Activated CD4-positive, CD25-positive, alpha-beta regulatory T cell treated with anti-CD3 and anti-CD28 coated beads, Interleukin-2, amount 50 U/mL, for 72 hours (primary cell): ENCODE measurements around the gene CLDN6.
"Not testable (repeated sequence)": the region's sequence is repeated elsewhere in the genome, so short reads cannot be mapped to it uniquely, and the experiment has no call there.

Source experiments
- DNase-seq: peaks from one replicate; pipeline ENCODE4 v3.0.0; 2021

CLDN6 gene, protein sequence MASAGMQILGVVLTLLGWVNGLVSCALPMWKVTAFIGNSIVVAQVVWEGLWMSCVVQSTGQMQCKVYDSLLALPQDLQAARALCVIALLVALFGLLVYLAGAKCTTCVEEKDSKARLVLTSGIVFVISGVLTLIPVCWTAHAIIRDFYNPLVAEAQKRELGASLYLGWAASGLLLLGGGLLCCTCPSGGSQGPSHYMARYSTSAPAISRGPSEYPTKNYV

GRCh38 chr16:3017794-3018506 lies at the start of gene CLDN6:
CLDN6 (minus strand) TSS chr16:3018183; CDS start chr16:3016021, 2,162 bp downstream.
- DNase-seq: no peak

GRCh38 chr16:3066440-3066748 lies 48.4 kb upstream of the CLDN6 start:
- no peak for DNase-seq

- no peak for DNase-seq
These were observed 47.9 kb upstream of the CLDN6 start for GRCh38 chr16:3065742-3066439.

- DNase-seq: peak; percentile 74
These were observed 47.2 kb upstream of the CLDN6 start, which contains the start of gene IL32 for GRCh38 chr16:3065069-3065741. IL32 (plus strand) TSS chr16:3065640; CDS start chr16:3065812, 172 bp downstream.

DNA sequence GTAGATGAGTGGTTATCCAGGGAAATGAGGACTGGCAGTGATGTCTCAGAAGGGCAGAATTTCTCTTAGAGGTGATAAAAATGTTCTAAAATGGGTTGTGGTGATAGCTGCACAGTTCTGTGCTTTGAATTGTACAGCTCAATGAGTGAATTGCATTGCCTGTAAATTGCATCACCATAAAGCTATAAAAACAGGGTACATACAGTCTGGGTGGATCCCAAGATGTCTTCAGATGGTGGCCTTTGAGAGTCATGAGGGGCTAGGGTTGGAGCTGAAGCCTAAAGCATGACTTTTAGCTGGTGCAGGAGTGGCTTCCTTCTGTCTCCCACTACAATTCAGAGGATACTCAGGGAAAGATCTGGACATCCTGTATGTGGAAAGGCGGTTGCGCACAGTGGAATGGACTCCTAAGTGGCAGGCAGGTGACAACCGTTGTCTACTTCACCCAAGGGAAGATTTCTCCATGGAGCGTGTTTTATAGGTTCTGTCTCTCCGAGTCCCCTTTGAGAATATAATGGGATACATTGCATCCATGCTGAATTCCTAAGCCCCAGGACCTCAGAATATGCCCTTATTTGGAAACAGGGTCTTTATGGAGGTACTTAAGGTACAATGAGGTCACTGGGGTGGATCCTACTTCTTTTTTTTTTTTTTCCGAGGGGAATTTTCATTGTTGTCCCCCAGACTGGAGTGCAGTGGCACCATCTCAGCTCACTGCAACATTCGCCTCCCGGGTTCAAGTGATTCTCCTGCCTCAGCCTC lies 45.8 kb upstream of the CLDN6 start:
- DNase-seq: no peak

DNA sequence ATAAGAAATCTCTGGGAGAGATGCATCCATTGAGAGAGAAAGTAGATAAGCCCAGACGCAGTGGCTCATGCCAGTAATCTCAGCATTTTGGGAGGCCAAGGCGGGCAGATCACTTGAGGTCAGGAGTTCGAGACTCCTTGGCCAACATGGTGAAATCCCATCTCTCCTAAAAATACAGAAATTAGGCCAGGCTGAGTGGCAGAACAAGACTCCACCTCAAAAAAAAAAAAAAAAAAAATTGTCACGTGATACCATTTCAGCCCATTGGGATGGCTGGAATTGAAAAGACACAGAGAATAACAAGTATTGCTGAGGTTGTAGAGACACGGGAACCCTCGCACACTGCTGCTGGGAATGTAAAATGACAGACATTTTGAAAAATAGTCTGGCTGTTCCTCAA lies 44.6 kb upstream of the CLDN6 start:
- no peak for DNase-seq

- DNase-seq: no peak
These were observed 42.5 kb upstream of the CLDN6 start for GRCh38 chr16:3060339-3061127.

GRCh38 chr16:3059723-3060242 lies 41.8 kb upstream of the CLDN6 start:
- DNase-seq: no peak

DNA sequence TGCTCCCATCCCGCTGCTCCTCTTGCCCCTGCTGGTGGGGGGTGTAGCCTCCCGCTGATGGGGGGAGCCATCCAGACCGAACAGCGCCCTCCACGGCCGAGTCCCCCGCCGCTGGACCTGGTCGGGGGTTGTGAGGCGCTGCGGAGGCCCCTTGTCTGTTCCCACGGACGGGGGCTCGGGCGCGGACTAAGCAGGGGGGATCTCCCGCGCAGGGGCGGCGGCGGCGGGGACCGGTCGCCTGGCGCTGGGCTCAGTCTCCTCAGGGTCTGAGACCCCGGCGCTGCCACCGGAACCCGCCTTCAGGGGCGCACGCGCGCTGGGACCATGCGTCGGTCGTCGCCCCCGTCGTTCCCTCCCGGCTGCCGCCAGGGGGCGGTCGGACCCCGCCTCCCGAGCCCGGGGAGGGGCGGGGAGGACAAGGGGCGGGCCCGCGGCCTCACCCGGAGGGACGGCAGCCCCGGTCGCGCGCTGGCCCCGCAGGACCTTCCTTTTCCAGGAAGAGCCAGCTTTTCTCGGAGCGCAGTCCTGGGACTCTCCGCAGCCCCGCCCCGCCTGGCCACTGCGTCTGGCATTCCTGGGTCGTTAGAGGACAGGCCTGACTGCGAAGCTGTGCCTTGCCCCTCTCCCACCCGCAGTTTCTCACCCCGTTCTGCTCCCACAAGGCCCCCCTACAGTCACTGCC lies 41.2 kb upstream of the CLDN6 start:
- peak; percentile 92 for DNase-seq

DNA sequence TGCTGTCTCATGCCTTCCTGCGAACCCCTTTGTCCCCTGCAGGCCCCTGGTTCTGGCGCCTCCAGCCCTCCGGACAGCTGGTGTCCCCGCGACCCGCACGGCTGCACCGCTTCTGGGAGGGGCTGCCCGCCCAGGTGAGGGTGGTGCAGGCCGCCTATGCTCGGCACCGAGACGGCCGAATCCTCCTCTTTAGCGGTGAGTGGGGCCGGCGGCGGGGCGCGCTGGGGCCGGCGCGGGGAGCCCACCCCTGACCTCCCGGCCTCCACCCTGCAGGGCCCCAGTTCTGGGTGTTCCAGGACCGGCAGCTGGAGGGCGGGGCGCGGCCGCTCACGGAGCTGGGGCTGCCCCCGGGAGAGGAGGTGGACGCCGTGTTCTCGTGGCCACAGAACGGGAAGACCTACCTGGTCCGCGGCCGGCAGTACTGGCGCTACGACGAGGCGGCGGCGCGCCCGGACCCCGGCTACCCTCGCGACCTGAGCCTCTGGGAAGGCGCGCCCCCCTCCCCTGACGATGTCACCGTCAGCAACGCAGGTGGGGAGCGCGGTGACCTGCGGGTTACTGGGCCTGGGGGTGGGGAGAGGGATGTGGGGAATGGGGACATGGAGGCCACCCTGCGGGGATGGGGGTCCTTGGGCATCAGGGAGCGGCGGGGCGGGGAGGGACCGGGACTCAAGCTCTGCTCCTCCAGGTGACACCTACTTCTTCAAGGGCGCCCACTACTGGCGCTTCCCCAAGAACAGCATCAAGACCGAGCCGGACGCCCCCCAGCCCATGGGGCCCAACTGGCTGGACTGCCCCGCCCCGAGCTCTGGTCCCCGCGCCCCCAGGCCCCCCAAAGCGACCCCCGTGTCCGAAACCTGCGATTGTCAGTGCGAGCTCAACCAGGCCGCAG lies 40.4 kb upstream of the CLDN6 start:
- DNase-seq: peak; percentile 56

DNA sequence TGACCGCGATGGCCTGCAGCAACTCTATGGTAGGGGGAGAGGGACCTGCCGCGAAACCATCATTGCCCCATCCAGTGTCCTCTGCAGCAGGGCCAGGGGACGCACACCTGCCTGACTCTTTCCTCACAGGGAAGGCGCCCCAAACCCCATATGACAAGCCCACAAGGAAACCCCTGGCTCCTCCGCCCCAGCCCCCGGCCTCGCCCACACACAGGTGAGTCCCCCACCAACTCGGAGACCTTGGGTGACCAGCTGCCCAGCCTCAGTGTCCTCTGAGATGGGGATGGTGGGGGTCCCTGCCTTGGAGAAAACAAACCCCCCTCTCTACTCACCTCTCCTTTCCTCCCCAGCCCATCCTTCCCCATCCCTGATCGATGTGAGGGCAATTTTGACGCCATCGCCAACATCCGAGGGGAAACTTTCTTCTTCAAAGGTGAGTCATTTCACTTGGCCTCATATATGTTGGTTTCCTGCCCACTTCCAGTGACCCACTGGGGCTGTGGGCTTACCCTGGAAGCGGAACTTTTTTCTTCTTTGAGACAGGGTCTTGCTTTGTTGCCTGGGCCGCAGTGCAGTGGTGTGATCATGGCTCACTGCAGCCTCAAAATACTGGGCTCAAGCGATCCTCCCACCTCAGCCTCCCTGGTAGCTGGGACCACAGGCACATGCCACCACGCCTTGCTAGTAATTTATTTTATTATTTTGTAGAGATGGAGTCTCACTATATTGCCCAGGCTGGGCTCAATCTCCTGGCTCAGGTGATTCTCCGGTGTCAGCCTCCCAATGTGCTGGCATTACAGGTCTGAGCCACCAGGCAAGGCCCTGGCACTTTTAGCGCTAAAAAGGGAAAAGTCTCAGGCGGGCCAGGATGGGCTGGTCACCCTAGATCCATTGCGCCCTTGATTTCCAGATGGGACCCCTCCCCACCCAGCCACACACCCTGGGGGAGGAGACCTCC lies 39.5 kb upstream of the CLDN6 start:
- DNase-seq: no peak

GRCh38 chr16:3056336-3057180 lies 38.6 kb upstream of the CLDN6 start:
- DNase-seq: no peak

- not testable (repeated sequence) for DNase-seq
These were observed 37.7 kb upstream of the CLDN6 start for GRCh38 chr16:3055734-3056115.

- DNase-seq: no peak
These were observed 37.2 kb upstream of the CLDN6 start for GRCh38 chr16:3054965-3055733.

DNA sequence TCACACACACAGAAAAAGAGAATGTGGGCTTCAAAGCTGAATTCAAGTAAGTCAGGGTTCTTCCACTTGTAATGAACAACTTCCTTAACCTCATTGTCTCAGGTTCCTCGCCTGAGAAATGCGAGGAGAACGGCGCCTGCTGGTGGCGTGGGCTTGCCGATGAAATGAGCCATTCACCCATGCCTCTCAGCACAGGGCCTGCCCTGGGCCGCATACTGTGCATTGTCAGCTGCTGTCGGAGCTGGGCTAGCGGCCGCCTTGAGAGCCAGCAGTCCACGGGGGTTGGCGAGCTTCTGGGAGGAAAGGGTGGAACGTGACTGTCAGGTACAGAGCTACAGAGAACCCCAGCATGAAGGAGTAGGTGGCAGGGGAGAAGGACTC lies 35.3 kb upstream of the CLDN6 start:
- not testable (repeated sequence) for DNase-seq

DNA sequence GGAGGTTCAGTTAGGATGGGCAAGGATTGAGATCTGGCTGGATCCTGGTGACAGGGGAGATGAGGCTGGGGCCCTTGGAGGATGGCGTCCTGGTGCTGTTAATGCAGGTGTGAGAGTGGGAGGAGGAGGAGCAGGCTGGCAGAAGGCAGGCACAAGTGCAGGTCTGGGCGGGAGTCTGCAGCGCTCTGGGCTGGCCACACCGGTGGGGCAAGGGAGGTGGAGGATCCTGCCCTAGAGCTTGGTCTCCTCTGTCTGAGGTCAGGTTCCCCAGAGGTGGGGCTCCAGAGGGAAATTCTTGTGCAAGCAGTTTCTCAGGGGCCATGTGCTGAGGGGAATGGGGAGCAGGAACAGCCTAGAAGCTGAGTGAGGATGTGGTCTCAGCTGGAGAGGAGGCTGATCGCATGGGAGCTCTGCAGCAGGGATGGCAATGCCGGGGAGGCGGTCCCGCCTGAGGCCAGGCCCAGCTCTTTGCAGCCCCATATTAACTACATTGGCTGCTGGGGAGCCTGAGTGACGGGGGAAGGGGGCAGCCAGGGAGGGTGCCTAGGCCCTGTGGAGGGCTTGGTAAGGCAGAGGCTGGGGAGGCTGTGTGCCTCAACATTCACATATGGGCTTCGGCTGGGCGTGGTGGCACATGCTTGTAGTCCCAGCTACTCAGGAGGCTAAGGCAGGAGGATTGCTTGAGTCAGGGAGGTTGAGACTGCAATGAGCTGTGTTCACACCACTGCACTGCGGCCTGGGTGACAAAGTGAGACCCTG lies 34.8 kb upstream of the CLDN6 start:
- DNase-seq: not testable (repeated sequence)
